Neural progenitor cell (in vitro differentiated cells): ENCODE data around the gene SRGAP2C. TPM values are rescaled to one million over a fixed set of nuclear protein-coding genes. Genes with fewer than 3 reads are reported as not detected.
"Not testable (repeated sequence)": the region's sequence is repeated elsewhere in the genome, so short reads cannot be mapped to it uniquely, and the experiment has no call there.

ENCODE experiments used
- DNase-seq: peaks from one replicate; pipeline ENCODE4 v3.0.0-alpha.2; 2016; ENCODE audit warnings: low spot score
- H2AFZ ChIP-seq: fragments of 200-600 bp; sonication (generic); replicated peaks from 2 replicates; pipeline ENCODE4 v1.6.1; 2016; ENCODE audit warnings: antibody characterized with exemption
- H3F3A ChIP-seq: fragments of 200-600 bp; sonication (generic); 2 replicates; pipeline ENCODE4 v1.6.1; 2016; ENCODE audit warnings: antibody characterized with exemption, low read depth
- H3K27ac ChIP-seq: fragments of 200-600 bp; sonication (generic); 2 replicates; pipeline ENCODE4 v1.5.1; 2016; ENCODE audit warnings: mild to moderate bottlenecking
- H3K27me3 ChIP-seq: fragments of 200-600 bp; sonication (generic); 2 replicates; pipeline ENCODE4 v1.6.1; 2016; ENCODE audit warnings: mild to moderate bottlenecking, moderate library complexity
- H3K36me3 ChIP-seq: fragments of 200-600 bp; sonication (generic); 2 replicates; pipeline ENCODE4 v1.5.1; 2016
- H3K4me1 ChIP-seq: fragments of 200-600 bp; sonication (generic); 2 replicates; pipeline ENCODE4 v1.6.1; 2016; ENCODE audit warnings: mixed run types
- H3K4me2 ChIP-seq: fragments of 200-600 bp; sonication (generic); 2 replicates; pipeline ENCODE4 v1.6.1; 2016
- H3K4me3 ChIP-seq: fragments of 200-600 bp; sonication (generic); 2 replicates; pipeline ENCODE4 v1.5.1; 2016
- H3K79me2 ChIP-seq: fragments of 200-600 bp; sonication (generic); 2 replicates; pipeline ENCODE4 v1.6.1; 2016; ENCODE audit warnings: low read depth
- H3K9ac ChIP-seq: fragments of 200-600 bp; sonication (generic); 2 replicates; pipeline ENCODE4 v1.6.1; 2016
- H3K9me3 ChIP-seq: fragments of 200-600 bp; sonication (generic); 2 replicates; pipeline ENCODE4 v1.5.1; 2016; ENCODE audit warnings: low read depth
- H4K20me1 ChIP-seq: fragments of 200-600 bp; sonication (generic); 2 replicates; pipeline ENCODE4 v1.6.1; 2016; ENCODE audit warnings: low read depth
- H3K27ac Mint-ChIP-seq: 3 replicates; pipeline ENCODE4 v1.8.0; 2021; ENCODE audit warnings: mixed read lengths
- H3K27me3 Mint-ChIP-seq: 2 replicates; pipeline ENCODE4 v1.8.0; 2022; ENCODE audit warnings: low read depth, mild to moderate bottlenecking, inconsistent platforms, moderate library complexity, mixed read lengths; ENCODE audit not compliant: insufficient read depth
- H3K36me3 Mint-ChIP-seq: 3 replicates; pipeline ENCODE4 v1.8.0; 2021; ENCODE audit warnings: mixed read lengths
- H3K4me1 Mint-ChIP-seq: 3 replicates; pipeline ENCODE4 v1.8.0; 2021; ENCODE audit warnings: mixed read lengths
- H3K4me3 Mint-ChIP-seq: 3 replicates; pipeline ENCODE4 v1.8.0; 2021; ENCODE audit warnings: mild to moderate bottlenecking, moderate library complexity, mixed read lengths
- H3K9me3 Mint-ChIP-seq: 3 replicates; pipeline ENCODE4 v1.8.0; 2020; ENCODE audit warnings: mixed read lengths
- total RNA-seq: library from RNA; depleted of rRNA; stranded (reverse); fragments of >200 nt; gene quantifications from 2 replicates; pipeline ENCODE4 v1.2.3, GENCODE V29; 2015; ENCODE audit warnings: low replicate concordance

Gene SRGAP2C
- total RNA-seq, 1 donor from 2014 or later = 26.8 TPM

DNA sequence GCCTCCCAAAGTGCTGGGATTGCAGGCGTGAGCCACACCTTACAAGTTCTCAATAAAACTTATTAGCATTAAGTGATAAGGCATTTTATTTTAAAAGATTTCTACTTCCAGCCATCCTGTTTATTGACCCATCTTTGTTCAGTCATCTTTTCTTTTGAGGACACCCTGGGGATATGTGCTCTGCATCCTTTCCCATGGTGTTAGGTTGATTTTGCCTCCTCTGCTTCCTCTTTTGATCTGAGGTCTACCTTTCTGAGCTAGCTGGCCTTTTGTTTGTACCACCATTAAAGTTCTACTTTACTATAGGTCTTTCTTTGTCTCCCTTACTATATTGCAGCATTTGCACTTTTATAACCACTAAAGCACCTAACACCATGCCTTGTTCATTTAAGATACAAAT lies 136.9 kb downstream of the SRGAP2C start:
- not testable (repeated sequence) for H3K36me3 Mint-ChIP-seq

DNA sequence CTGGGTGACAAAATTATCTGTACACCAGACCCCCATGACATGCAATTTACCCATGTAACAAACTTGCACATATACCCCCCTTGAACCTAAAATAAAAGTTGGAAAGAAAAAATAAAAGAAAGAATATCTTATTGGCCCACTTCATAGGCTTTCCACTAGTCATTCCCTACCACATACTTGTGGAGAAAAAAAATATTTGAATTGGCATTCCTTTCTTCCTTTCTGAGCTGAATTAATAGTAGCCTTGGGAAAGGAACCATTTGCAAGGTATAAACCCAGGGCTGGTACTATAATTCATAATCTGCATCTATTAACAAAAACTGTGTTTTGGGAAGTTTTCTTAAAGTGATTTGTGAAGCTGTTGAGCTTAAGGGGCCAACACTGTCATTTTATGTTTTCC lies 140.0 kb downstream of the SRGAP2C start:
- H3K36me3 ChIP-seq, H3K4me1 Mint-ChIP-seq, H3K9ac ChIP-seq, H4K20me1 ChIP-seq, H3K4me3 ChIP-seq, H3K79me2 ChIP-seq, H3K4me1 ChIP-seq, H3K27ac ChIP-seq, DNase-seq, H3K9me3 ChIP-seq, H2AFZ ChIP-seq, H3K36me3 Mint-ChIP-seq, H3K27ac Mint-ChIP-seq, H3K27me3 ChIP-seq, H3K9me3 Mint-ChIP-seq, H3F3A ChIP-seq, H3K4me2 ChIP-seq, H3K27me3 Mint-ChIP-seq, H3K4me3 Mint-ChIP-seq: not testable (repeated sequence)

More for the DNA sequence above, 136.9 kb downstream of the SRGAP2C start:
- H3K9me3 Mint-ChIP-seq, H3K4me3 Mint-ChIP-seq, H3F3A ChIP-seq, H3K9me3 ChIP-seq, H3K4me3 ChIP-seq, DNase-seq, H4K20me1 ChIP-seq, H3K4me2 ChIP-seq, H3K27ac Mint-ChIP-seq, H3K4me1 Mint-ChIP-seq, H3K9ac ChIP-seq, H3K79me2 ChIP-seq, H3K27me3 ChIP-seq, H3K4me1 ChIP-seq, H3K27ac ChIP-seq, H2AFZ ChIP-seq, H3K27me3 Mint-ChIP-seq, H3K36me3 ChIP-seq: not testable (repeated sequence)

DNA sequence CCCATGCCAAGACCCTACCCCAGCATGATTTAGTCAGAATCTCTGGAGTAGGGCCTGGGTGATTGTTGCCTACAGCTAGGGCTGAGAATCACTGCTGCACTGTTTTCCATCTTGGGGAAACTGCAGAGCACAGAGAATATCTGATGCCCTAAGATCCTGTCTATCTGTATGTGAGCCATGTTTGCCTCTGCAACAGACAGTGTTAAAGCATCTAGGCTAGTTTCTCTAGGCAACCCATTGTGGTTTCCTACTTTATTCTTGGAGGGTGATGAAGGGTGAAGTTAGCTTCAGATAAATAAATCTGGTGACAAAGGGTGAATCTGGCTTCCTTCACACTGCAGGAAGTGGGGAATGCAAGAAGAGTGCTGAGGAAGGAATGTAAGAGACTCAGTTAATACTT lies 147.4 kb downstream of the SRGAP2C start:
- not testable (repeated sequence) for H3K9me3 Mint-ChIP-seq, H3K27me3 Mint-ChIP-seq, H3K4me3 Mint-ChIP-seq, H3K27ac ChIP-seq, H3K4me1 ChIP-seq, DNase-seq, H3K27me3 ChIP-seq, H3K27ac Mint-ChIP-seq, H2AFZ ChIP-seq, H4K20me1 ChIP-seq, H3K4me2 ChIP-seq, H3K36me3 Mint-ChIP-seq, H3K4me3 ChIP-seq, H3F3A ChIP-seq, H3K36me3 ChIP-seq, H3K79me2 ChIP-seq, H3K4me1 Mint-ChIP-seq, H3K9ac ChIP-seq, H3K9me3 ChIP-seq

DNA sequence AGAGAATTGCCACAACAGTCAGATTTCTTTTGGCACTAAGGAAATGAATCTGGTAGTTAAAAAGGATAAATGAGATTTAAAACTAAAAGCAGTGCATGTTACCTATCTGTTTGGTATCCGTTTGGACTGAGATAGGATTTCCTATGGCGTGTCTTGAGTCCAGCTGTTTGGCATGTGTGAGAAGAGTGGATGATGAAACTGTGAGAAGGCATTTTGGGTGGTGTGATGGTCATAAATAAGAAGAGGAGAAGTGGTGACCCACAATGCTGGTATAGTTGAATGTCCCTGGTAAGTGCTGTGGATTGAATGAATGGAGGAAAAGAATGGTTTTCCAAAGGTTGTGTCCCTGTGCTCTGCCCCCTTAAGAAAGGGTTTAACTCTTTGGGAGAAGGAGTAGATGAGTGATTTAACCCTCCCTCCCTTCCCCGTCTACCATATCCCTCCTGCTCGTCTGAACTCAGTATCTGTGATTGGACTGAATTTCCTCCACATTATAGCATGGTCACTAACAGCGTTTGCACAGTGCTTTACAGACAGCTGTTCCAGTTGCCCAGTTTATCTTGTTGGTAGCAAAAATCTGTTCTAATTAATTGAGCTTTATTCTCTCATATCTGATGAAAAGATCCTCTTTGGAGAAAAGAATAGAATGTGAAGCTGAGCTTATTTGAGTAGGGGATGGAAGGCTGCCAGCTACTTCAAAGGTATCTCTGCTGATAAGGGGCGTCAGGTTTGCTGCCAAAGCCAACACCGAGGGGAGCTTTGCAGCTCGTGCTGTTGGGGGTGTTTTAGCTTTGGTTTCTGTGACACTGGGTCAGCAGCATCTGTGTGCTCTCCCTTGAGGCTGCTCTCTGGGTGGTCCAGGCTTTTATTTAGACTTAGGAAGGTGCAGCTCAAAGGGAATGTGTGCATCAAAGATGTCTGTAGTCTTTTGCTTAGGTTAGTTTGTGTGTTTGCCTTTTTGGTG lies 148.1 kb downstream of the SRGAP2C start:
- H3K36me3 Mint-ChIP-seq, H3K4me1 Mint-ChIP-seq, H3F3A ChIP-seq, H3K27me3 Mint-ChIP-seq, H3K79me2 ChIP-seq, DNase-seq, H3K4me1 ChIP-seq, H3K9me3 ChIP-seq, H3K4me3 ChIP-seq, H3K4me3 Mint-ChIP-seq, H3K9me3 Mint-ChIP-seq, H3K4me2 ChIP-seq, H2AFZ ChIP-seq, H3K9ac ChIP-seq, H4K20me1 ChIP-seq, H3K27ac Mint-ChIP-seq, H3K27me3 ChIP-seq, H3K27ac ChIP-seq, H3K36me3 ChIP-seq: not testable (repeated sequence)

DNA sequence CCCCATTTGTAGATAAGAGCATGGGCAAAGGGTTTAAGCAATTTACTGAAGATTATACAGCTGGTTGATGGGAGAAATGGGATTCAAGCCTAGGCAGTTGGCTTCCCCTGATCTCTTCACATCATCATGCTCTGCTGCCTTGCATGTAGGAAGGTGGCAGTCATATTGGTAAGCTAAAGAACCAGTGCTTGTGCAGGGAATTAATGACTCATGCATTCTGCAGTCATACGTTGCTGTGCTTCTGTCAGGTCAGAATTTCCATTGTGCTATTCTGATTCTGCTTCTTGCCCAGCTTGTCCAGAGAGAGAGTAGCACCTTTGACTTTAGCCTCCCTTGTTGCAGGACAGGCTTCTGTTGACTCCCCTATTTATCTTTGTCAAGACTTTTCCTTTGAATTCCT lies 153.2 kb downstream of the SRGAP2C start:
- H3K4me2 ChIP-seq, H2AFZ ChIP-seq, H3K9me3 Mint-ChIP-seq, H3K4me3 Mint-ChIP-seq, H3K27ac ChIP-seq, H3K27ac Mint-ChIP-seq, H3K36me3 Mint-ChIP-seq, H3K4me3 ChIP-seq, H3F3A ChIP-seq, H3K27me3 Mint-ChIP-seq, H4K20me1 ChIP-seq, H3K4me1 ChIP-seq, H3K79me2 ChIP-seq, H3K36me3 ChIP-seq, H3K9me3 ChIP-seq, H3K27me3 ChIP-seq, H3K4me1 Mint-ChIP-seq, H3K9ac ChIP-seq, DNase-seq: not testable (repeated sequence)

DNA sequence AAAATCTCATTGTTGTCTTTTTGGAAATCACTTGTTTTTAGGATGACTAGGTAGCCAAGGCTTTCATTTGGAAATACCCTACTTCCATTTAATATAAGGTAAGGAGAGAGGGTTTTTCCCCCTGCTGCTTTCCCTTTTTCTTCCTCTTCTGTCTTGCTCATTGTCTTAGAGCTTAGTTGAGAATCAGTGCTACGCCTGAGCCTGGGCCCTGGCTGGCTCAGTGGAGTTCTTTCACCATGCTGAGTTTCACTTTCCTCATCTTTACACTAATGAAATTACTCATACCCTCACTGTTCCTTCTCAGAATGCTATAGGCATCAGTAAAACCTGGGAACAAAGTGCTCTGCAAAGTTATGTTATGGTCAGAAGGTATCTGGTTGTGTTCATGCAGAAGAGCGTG lies 154.8 kb downstream of the SRGAP2C start:
- H3K9me3 Mint-ChIP-seq, H3K9me3 ChIP-seq: not testable (repeated sequence)

DNA sequence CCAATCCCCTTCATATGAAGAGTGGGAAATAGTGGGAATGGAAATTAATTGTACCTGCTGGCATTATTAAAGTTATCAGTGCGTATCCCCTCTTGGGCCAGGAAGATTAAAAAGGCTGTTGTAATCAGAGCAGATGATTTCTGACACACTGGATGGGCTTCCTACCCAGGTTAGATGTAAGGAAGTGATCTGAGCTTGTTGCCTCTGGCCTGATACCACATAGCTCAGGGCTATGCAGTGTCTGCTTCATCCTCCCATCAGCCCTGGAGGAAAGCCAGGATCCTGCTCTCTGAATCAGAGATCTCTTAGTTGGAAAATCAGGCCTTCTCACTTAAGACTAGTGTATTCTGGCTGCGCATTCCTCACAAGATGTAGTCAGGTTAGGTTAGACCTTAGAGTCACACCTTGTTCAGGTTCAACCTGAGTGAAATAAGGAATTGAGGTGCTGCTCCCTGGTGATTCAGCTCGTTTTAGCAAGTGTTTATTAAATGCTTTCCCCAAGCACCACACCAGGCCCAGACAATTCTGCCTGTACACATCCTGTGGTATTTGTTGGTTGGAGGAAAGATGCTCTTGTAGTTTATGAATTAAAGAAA lies 158.6 kb downstream of the SRGAP2C start:
- H3K27me3 ChIP-seq, H3K27ac ChIP-seq, H3K4me1 Mint-ChIP-seq, H4K20me1 ChIP-seq, H3K36me3 Mint-ChIP-seq, H3K4me1 ChIP-seq, H3K79me2 ChIP-seq, H3K4me3 ChIP-seq, H3K4me2 ChIP-seq, H3F3A ChIP-seq, H3K4me3 Mint-ChIP-seq, H3K27me3 Mint-ChIP-seq, H3K9me3 ChIP-seq, H3K9me3 Mint-ChIP-seq, H3K36me3 ChIP-seq, H3K27ac Mint-ChIP-seq, DNase-seq, H2AFZ ChIP-seq, H3K9ac ChIP-seq: not testable (repeated sequence)

More for the DNA sequence above, 154.8 kb downstream of the SRGAP2C start:
- not testable (repeated sequence) for H3K27me3 Mint-ChIP-seq, DNase-seq, H3K27ac ChIP-seq, H3K4me1 Mint-ChIP-seq, H3K36me3 Mint-ChIP-seq, H3K4me1 ChIP-seq, H3K4me3 Mint-ChIP-seq, H3K4me3 ChIP-seq, H3K27me3 ChIP-seq, H3F3A ChIP-seq, H3K36me3 ChIP-seq, H3K79me2 ChIP-seq, H3K27ac Mint-ChIP-seq, H3K4me2 ChIP-seq, H3K9ac ChIP-seq, H4K20me1 ChIP-seq, H2AFZ ChIP-seq

DNA sequence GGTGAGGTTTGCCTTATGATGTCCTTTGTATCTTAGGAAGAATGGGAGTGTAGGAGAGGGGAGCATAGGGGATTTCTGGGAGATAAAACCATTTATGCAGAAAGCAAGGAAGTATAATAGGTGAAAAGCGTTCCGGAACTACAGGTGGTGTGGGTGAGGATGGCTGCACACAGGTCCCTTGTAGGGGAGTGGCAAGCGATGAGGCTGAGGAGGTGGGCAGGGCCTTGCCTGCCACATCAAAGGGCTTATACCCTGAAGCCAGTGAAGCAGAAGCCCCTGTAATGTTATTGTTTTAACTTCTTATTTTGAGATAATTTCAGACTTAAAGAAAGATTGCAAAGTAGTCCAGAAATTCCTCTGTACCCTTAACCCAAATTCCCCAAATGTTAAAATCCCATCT lies 159.6 kb downstream of the SRGAP2C start:
- not testable (repeated sequence) for H3K36me3 Mint-ChIP-seq, DNase-seq, H3K27me3 Mint-ChIP-seq, H3K4me2 ChIP-seq, H3K9ac ChIP-seq, H3F3A ChIP-seq, H3K4me1 ChIP-seq, H3K4me3 ChIP-seq, H3K79me2 ChIP-seq, H2AFZ ChIP-seq, H3K27ac Mint-ChIP-seq, H4K20me1 ChIP-seq, H3K36me3 ChIP-seq, H3K4me1 Mint-ChIP-seq, H3K9me3 ChIP-seq, H3K27ac ChIP-seq, H3K4me3 Mint-ChIP-seq, H3K27me3 ChIP-seq, H3K9me3 Mint-ChIP-seq
